ENCODE results near the gene DQX1.
A peak's percentile ranks its signal among the peaks of the same experiment; 100 is the strongest.

DQX1 gene

GRCh38 chr2:74555610-74556103 is 29.6 kb upstream of the DQX1 start:
- DNase-seq = no peak
- Mint-ChIP-seq H3K4me3 (peak overlapping the region; percentile 91), H3K27me3 (ENCODE audit: low read depth, poor library complexity) (peaks cover 75% of the 10 kb centered on the region), H3K9me3 (no peaks in the 10 kb centered on the region), H3K27ac (no peak overlapping the region), H3K36me3 (ENCODE audit: low read depth) (peaks cover 10% of the 10 kb centered on the region), H3K4me1 (peaks cover 41% of the 10 kb centered on the region)
- no peak for TF ChIP-seq CTCF (IDR thresholded peaks at IDR 0.05)

GRCh38 chr2:74554820-74555531 is 28.9 kb upstream of the DQX1 start:
- DNase-seq = peak; percentile 69
- Mint-ChIP-seq H3K27ac (no peak overlapping the region), H3K36me3 (ENCODE audit: low read depth) (peaks cover 14% of the 10 kb centered on the region), H3K4me1 (peaks cover 42% of the 10 kb centered on the region), H3K4me3 (peak overlapping the region; percentile 91), H3K27me3 (ENCODE audit: low read depth, poor library complexity) (peaks cover 75% of the 10 kb centered on the region), H3K9me3 (no peaks in the 10 kb centered on the region)
- TF ChIP-seq CTCF (IDR thresholded peaks at IDR 0.05) = no peak

DNA sequence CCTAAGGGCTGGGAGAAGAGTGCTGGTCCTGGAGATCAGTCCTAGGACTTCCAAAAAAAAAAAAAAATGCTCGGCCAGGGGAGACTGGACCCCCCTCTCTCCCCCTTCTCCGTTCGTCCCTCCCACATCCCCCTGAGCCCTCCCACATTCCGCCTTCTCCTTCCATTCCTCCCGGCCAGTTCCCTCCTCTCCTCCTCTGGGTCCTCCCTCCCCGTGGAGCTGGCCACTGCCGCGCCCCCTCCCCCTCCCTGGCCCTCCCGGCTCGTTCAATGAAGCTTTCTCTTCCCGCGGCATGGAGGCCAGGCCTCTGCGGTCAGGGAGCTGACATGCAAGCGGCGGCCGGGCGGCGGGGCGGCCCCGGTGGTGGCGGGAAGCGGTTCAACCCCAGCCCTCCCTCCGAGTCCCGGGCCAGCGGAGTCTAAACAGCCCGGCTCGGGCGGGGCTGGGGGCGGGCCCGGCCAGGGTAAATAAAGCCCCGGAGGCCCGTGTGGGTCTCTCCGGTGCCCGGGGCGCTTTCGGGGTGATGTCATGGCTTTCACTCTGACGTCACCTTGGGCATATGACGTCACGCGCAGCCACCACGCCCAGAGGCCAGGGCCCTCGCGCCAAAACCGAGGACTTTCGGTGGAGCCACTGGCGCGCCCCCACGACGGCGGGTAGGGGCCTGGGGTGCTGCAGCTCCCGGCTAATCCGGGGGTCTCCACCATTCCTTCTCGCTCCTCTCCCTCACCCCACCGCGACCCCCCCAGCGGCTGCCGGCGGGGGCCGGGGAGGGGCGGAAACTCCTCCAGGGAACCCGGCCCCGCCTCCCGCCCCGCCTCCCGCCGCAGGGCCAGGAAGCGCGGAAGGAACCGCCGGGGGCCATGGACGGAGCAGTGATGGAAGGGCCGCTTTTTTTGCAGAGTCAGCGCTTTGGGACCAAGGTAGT is 28.1 kb upstream of the DQX1 start, which contains the start of the genes DOK1 and LOXL3:
Gene DOK1 (plus strand): TSS at position 829 of the 928 bp plus-strand sequence. CDS start 35 bp downstream, at position 864.
Gene LOXL3 (minus strand): TSS at position 51 of the 928 bp plus-strand sequence. CDS start 1,308 bp downstream, outside the sequence.
- peak; percentile 88 for DNase-seq
- H3K27ac Mint-ChIP-seq = peak within 1 kb of the TSS; percentile 87
- peaks cover 19% of the 10 kb centered on the region for H3K36me3 Mint-ChIP-seq (ENCODE audit: low read depth)
- H3K4me3 Mint-ChIP-seq = peak within 1 kb of the TSS; percentile 92
- peaks cover 72% of the 10 kb centered on the region for H3K27me3 Mint-ChIP-seq (ENCODE audit: low read depth, poor library complexity)
- peaks cover 47% of the 10 kb centered on the region for H3K4me1 Mint-ChIP-seq
- no peak for TF ChIP-seq CTCF (IDR thresholded peaks at IDR 0.05)
- no peaks in the 10 kb centered on the region for H3K9me3 Mint-ChIP-seq

GRCh38 chr2:74552914-74553811 is 27.1 kb upstream of the DQX1 start:
- H3K36me3 Mint-ChIP-seq (ENCODE audit: low read depth) = peaks cover 19% of the 10 kb centered on the region
- H3K4me1 Mint-ChIP-seq = peaks cover 51% of the 10 kb centered on the region
- H3K4me3 Mint-ChIP-seq = peak overlapping the region; percentile 92
- H3K27ac Mint-ChIP-seq = peak overlapping the region; percentile 87
- H3K27me3 Mint-ChIP-seq (ENCODE audit: low read depth, poor library complexity) = peaks cover 63% of the 10 kb centered on the region
- H3K9me3 Mint-ChIP-seq = no peaks in the 10 kb centered on the region
- DNase-seq = peak; percentile 47
- TF ChIP-seq CTCF (IDR thresholded peaks at IDR 0.05) = no peak
